Hematopoietic multipotent progenitor cell (in vitro differentiated cells): ENCODE results near the gene MRPS6. TPM values are rescaled to one million over a fixed set of nuclear protein-coding genes. Genes with fewer than 3 reads are reported as not detected.

ENCODE experiments used
- DNase-seq, 3 donors: peaks; one replicate each; pipeline ENCODE4 v3.0.0-alpha.2; 2011 to 2015; ENCODE audit warnings: low read depth in 2 of 3, low spot score in 2 of 3
- total RNA-seq: library from RNA; depleted of rRNA; stranded (reverse); fragments of >200 nt; gene quantifications from one replicate; pipeline ENCODE4 v1.2.3, GENCODE V29; 2012

The MRPS6 gene
- total RNA-seq, 1 donor = 10.8 TPM

DNA sequence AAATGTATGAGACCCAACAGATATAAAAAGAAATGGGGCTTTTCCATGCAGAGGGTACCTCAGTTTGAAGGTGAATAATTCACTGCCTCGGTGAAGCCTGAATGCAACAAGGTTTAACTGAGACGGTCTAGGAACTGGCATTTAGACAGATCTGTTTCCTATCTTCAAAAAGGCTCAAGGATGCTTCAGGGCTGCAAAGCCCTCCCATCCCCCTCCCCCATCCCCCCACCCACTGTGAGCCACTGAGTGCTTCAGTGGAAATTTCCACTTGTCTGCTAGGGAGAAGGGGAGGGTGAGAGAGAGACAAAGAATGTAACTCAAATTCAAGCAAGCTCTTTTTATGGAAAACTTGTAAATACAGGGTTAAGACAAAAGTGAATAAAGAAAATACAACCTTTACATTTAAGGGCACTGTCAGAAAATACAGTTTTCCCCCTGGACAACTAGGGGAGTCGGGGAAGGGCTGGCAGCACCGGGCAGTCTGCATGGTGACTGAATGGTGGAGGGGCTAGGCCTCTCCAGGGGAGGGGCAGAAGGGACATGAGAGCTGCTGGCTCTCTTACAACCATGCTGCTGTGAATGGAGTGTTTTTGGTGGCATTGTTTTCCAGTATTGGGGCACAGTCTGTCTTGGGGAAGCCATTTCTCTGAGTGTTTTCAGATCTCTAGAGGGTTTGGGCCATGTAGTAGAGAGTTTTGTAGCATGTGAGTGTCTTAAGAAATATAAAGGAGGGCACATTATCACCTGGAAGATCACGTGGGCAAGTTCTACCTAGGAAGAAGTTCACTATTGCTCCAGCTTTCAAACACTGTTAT is 56.7 kb downstream of the MRPS6 start:
- no peak for DNase-seq

DNA sequence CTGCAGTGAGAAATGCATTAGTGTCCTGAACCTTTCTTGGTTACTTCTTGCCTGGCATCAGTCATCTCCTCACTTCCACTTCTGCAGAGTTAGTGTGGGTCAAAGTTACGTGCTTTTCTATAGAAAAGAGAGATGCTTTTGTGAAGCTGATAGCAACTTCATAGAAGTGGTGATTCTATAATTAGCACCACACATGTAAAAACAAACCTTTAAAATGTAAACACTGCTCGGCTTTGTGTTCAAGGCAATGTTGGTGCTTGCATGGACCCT is 57.3 kb downstream of the MRPS6 start:
- no peak for DNase-seq

DNA sequence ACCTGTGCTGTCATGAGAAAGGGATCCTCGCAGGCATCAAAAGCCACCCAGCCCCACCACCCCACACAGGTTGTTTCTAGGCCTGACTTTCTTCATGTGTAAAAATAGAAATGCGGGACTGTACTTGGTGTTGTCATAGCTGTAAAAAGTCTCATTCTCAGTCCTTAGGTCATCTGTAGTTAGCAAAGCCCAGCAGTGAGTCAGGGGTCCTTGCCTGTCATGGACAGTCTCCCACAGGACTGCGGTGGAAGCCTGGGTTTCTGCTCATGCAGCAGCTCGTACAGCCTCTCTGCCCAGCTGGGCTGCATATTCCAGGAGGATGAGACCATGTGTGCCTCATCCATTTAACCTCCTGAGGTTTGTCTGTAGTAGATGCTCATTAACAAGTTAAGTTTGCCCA is 58.2 kb downstream of the MRPS6 start:
- DNase-seq = no peak

DNA sequence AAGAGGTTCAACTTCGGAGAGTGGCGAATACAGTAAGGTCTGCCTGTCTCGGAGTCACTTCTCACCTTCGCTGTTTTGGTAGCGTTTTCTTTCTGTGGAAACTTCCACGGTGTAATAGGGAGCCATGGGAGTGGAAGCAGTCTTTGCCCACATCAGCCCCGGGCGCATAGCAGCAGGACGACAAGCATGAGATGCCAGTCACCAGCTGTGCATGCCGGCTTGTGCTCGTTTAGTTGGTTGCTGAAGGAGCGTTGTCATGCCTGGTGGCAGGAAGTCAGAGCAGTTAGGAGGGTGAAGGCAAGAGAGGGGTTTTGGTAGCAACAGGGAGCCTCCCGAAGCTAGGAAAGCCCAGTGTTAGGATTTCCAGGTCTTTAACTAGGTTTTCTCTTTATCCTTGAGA is 58.8 kb downstream of the MRPS6 start:
- DNase-seq = no peak

DNA sequence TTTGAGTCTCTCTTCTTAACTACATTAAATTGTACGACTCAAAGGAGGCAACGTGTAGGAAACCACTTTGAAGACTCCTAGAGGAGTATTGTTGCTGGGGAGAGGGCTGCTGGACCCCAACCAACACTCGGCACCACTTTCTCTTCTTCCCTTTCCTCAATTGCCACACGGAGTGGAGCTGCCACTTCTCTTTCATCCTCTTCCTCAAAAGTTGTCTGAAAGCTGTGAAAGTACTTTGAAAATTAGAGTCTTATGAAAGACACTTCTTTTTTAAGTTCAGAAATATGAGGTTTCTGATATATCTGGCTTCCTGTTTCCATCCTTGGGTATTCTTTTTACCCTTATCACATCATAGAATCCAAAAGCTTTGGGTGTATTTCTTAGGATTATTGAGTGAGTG is 59.5 kb downstream of the MRPS6 start:
- no peak for DNase-seq

DNA sequence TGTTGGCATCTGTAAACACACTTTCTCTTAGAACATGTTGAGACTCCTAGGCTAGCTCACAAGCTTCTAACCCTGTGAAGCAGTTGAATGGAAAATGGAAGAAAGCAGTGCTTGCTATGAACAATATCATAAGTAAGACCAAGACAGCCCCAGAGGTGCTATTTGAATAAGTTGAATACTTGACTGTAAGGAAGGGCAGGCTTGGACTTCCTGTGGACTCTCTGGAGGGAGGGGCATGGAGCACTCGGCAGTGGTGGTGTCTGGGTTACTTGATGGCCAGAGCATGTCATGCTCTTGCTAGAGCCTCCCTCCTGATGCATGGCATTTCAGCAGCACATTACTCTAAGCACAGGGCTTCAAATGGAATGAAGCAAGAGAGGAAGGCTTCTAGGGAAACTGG is 60.0 kb downstream of the MRPS6 start:
- no peak for DNase-seq

DNA sequence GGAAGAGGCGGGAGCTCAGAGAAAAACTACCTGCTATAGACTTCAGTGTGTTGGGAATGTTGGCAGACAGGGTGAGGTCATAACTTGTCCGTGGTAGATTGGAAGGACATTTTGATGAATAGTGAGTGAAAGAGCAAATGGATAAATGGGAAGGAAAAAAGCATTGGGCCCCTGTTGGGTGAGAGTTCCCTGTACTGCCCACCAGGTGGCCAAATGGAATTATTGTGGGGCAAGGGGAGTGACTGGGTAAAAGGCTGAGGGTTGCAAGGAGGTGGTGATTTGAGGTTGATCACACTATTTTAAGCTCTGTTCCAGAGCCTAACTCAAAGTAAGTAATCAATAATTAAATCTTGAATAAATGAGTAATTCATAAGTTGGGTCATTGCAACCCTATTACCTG is 60.4 kb downstream of the MRPS6 start:
- DNase-seq = no peak

DNA sequence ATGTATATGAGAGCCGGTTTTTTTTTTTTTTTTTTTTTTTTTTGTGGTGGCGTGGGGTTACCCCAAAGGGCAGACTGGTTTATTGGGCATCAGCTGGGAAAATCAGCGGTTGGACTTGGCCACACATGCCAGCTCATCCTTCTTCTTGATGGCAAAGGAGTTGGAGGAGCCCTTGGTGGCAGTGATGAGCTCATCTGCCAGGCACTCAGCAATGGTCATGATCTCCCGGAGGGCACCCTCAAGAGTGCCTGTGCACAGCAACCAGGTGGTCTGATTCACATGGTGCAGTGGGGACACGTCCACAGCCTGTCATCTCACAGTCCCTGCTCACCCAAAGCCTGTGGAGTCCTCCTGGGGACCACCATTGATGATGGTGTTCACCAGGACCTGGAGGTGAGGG is 62.0 kb downstream of the MRPS6 start:
- DNase-seq = no peak

DNA sequence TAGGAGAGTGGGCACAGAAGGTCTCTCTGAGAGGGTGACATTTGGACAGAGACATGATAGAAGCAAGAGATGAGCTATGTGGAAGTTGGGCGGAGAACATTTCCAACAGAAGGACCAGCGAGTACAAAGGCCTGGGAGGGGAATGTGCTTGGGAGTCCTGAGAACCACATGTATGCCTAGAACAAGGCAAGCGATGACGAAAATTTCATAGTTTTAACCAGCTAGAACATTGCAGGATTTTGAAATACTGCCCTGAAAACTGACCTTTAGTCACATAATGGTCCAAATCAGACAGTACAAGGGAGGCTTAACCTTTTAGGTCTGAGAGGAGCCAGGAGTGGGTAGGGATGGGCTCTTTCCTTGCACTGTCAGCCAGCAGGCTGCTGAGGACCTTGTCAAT is 68.0 kb downstream of the MRPS6 start:
- DNase-seq = no peak

DNA sequence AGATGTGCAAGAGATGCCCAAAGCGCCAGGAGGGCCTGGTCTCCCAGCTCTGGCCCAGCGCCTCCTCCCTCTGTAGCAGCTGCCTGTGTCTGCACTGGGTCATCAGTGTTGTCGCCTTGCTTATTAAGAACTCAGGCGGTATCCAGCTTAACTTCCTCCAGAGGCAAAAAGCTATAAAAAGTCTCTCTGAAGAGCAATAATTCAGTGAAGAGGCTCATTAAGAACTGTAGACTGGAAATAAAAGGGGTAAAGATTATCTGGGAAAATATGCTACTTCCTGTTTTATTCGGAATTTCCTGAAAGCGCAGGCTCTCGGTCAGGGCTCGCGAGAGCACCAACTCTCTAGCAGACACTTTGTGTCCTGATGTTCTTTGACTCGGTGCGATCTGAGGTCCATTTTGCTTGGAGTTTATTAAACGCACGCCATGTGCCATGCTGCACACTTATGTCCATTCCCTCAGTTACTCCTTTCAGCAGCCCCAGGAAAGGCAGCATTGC is 70.4 kb downstream of the MRPS6 start:
- DNase-seq = no peak

DNA sequence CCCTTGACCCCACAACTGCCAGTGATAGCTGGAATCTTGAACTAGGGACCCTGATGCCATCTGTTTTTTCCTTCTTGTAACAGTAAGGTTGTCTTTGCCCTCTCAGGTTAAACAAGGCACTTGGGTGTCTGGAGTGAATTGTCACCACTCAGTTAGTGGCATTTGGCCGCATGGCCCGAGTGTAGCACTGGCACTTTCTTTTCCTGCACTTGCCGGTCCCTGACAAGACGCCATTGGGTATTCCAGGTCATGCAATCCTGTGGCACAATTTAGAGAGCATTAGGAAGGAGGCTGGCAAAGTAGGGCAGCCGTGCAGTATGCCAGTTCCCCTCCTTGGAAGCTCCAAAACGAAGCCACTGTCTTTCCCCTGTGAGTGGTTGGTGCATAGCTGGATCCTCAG is 70.8 kb downstream of the MRPS6 start:
- DNase-seq = no peak

DNA sequence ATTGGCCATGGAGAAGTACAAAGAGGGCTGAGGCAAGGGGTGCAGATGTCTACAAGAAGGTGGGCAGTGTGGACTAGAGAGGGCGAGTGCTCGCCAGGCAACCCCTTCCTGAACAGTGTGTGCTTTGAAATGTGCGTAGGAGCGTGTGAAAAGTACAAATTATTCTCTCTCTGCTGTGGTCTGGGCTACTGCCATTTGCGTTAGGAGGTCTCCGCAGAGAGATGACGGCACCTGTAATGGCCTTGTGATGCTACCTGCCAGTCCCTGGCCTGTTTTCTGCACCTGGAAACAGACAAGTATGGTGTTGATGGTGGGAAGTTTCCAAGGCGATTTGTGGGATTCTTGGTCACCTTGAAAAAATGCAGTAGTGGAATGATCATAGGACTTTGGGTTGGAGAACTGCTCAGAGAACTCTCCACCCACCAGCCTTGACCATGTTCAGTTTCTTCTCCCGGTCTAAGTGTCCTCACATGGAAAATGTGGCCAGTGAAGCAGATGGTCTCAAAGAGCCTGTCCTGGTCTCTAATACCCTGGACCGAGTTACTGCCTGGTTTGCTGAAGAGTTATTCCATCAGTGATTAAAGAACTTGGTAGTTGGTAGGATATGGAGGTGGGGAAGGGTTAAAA is 74.5 kb downstream of the MRPS6 start:
- no peak for DNase-seq

DNA sequence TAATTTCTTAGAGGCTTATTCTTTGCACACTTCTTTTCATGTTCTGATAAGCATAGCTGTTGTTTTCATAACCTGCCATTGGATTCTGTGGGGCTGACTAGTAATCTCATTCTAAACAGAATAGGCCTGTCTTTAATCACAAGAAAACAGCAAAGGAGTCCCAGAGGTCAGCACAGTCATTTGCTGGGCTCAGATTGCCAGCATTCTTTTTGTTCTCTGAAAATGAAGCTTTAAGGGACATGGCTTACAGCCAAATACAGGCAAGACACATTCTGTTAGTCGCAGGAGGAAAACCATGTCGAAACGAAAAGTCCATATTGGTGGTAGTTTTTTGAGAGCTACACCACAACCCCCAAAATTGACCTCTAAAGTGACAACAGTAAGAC is 75.0 kb downstream of the MRPS6 start:
- DNase-seq = no peak

DNA sequence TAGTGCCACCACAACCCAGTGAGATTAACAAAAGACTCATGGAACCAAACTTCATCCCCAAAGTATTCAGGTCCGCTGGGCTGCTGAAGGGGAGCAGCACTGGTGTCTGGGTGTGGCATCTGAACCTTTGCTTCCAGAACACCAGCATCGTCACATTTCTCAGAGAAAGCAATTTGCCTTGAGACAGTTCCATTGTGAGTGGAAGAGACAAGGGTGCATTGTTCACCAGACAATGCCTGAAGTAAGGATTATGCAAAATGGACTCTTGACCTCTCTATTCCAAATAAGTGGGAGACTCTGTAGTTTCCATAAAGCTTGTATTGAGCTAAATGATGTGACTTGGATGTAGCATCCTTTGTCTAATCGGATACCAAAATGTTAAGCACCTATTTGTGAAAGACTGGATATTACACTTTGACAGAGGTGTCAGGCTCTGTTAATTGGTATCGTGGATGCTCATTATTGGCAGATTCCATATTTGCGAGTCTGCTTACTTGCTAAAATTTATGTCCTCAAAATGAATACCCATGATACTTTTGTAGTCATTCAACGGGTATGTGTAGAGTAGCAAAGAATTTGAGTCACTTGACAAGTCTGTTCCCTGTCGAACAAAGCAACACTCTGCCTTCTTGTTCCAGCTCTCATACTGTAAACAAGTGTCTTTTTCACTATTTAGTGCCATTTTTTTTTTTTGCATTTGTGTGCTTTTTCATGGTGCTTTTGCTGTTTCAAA is 75.6 kb downstream of the MRPS6 start:
- no peak for DNase-seq

DNA sequence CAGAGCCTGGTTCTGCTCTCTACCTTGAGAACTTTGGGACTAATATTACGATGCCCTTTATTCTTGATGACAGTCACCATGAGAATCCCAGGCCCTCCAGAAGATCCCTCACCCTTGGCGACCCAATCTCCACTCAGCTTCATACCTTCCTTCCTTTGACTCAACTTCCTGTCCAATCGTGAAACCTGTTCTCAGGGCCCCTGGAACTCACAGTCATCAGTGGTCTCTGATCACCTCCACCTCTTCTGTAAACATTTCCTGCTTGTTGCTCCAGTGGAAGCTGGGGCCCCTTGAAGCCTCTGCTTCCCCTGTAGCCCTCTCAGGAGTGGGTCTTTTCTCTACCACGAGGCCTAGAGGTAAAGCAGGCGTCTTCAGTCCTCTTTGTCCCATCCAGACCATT is 79.1 kb downstream of the MRPS6 start:
- no peak for DNase-seq

DNA sequence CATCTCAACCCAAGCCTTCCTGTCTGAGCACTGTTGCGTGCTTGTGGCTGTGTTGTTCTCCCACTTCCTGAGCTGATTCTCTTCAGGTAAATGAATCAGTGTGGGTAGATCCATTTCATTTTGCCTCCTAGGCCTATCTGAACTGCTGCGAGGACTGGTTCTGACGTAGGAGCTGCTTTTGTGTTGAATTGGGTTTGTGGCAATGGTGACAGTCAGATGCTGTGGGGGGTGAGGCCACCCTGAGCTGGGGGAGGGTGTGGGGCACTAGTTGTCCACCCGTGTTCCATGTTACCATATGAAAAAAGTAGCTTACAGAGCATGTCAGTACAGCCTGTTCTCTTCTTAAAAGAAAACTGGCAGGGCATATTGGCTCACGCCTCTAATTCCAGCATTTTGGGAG is 81.5 kb downstream of the MRPS6 start:
- no peak for DNase-seq

DNA sequence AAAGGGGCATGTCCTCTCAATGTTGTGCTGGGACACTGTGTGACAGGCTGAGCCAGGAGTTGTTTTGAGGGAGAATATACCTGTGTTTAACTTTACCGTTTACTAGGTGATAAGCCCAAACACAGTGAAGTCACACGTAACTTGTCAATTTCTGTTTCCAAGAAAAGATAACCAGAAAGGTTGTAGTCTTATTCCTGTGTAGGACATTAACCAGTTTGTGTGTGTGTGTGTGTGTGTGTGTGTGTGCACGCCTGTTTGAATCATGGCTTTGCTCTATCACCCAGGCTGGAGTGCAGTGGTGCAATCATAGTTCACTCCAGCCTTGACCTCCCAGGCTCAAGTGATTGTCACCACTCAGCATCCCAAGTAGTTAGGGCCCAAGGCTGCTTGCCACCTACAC is 83.6 kb downstream of the MRPS6 start:
- no peak for DNase-seq

DNA sequence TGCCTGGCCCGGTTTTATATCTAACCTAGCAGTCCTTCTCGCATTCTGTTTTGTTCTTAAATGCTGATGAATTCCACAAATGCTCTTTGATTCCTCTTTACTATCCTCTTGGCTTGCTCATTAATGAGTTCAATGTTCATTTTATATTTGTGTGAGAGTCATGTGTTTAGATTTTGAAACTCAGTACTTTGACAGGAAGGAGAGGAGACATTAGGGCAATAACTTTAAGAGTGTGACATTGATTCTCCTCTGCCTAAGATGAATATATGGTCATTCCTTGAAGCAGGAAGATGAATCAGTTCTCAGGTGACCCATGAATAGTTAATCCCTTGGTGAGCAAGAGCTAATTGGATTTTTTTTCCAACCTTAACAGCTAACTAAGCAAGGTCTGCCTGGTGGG is 84.1 kb downstream of the MRPS6 start:
- no peak for DNase-seq

DNA sequence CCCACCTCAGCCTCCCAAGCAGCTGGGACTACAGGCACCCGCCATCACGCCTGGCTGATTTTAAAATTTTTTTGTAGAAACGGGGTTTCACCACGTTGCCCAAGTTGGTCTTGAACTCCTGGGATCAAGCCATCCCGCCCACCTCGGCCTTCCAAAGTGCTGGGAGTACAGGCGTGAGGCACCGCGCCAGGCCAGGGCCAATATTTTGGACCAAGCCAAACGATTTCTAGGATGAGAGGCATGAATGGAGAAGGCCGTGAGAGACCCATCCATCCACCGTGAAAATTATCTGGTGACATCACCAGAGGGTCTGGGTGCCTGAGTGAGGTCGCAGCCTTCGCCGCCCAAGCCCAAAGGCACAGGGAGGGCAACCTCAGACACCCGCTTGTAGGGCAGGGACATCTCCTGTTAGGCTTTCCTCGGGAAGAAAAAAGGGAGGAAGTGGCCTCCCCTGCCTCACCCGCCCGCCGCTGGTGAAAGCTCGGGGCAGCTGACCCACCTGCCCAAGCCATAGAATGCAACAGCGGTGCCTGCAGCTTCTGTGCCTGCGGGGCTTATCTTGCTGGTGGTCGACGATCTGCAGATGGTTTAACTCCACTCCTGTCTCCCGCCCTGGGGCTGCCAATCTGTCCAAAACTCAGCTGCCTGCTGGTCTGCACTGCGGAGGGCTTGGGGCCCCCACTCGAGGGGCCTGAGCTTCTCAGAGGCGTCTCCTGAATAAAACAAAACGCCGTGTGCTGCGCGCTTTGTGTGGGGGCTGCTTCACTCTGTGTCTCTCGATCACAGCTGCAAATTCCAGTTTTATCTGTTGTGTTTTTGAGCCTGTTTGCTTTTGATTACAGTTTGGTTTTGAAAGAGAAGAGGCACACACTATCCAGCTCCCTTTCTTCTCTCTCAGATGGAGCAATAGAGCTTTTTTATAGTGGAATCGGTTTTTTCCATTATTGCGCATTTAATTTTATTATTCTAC is 85.8 kb downstream of the MRPS6 start:
- DNase-seq = no peak

DNA sequence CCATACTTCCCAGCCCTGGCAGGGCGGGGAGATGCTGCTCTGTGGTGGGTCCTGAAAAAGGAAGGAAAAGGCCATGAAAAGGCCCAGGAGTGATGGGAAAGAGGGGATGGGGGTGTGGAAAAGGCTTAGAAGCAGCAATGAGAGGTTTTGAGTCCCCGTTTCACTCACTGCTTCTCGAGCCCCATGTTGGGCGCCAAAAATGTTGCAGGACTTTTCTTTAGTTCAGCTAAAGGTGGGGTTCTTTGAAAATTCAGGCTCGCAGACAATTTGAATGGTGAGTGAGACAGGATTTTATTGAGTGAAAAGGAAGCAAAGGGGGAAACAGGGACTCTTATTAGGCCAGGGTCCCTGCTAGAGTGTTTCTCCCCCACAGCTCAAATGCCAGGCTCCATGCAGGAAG is 93.1 kb downstream of the MRPS6 start:
- DNase-seq = peak in 1 of 3 donors; percentile 32

DNA sequence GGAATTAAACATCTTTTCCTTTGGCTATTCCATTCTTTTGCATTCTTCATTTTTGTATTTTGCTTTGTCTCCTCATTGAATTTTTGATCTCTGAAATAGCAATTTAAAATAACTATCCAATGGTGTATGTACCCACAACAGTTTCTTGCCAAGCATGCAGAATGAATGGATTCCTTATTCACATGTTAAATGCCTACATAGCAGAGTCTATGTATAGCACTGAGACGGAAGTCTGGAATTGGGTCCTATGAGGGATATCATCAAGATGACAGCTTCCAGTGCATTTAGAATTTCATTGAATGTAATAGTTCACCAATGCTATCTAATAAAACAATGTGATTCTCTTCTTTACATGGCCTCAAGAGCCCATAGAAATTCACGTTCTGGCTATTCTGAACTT is 97.5 kb downstream of the MRPS6 start:
- no peak for DNase-seq
